IMR-90 (cell line): Measurements from ENCODE around the gene BBS1. TPM values are rescaled to one million over a fixed set of nuclear protein-coding genes. Genes with fewer than 3 reads are reported as not detected.
"Not testable (repeated sequence)": the region's sequence is repeated elsewhere in the genome, so short reads cannot be mapped to it uniquely, and the experiment has no call there.

Source experiments
- ATAC-seq: fragments of 200-7000 bp; cut with Tn5 transposase; 2 replicates; pipeline ENCODE4 v1.9.1; 2020; ENCODE audit warnings: low read depth, mild to moderate bottlenecking, moderate library complexity
- BruUV-seq: library from RNA; stranded (reverse); fragments of 400-500 nt; replicated peaks from 2 replicates; lab custom pipeline; 2021; lab: Mats Ljungman, UMichigan
- CTCF ChIA-PET: fragments of 300-600 bp; formaldehyde crosslinking; extraction: SDS; loops from one replicate; lab custom pipeline; 2021; ENCODE audit warnings: antibody characterized with exemption; lab: Yijun Ruan, JAX
- POLR2A ChIA-PET: fragments of 300-600 bp; sonication (Branson Sonifier 250); formaldehyde crosslinking; loops from one replicate; lab custom pipeline; 2022; ENCODE audit warnings: antibody characterized with exemption; ENCODE audit not compliant: unreplicated experiment; lab: Charles Lee
- DNase-seq: peaks from one replicate; pipeline ENCODE4 v3.0.0; 2013
- H2AFZ ChIP-seq: replicated peaks from 2 replicates; pipeline ENCODE3; 2013; ENCODE audit warnings: low read length, mild to moderate bottlenecking; ENCODE audit not compliant: poor library complexity
- H2AK5ac ChIP-seq: 2 replicates; pipeline ENCODE4 v1.6.1; 2013; ENCODE audit warnings: low read depth, low read length, inconsistent platforms
- H2AK9ac ChIP-seq: replicated peaks from 2 replicates; pipeline ENCODE3; 2013; ENCODE audit warnings: mild to moderate bottlenecking, low read depth, low read length, moderate library complexity; ENCODE audit not compliant: poor library complexity
- H2BK120ac ChIP-seq: 2 replicates; pipeline ENCODE4 v1.6.1; 2013; ENCODE audit warnings: low read depth, low read length, inconsistent platforms
- H2BK15ac ChIP-seq: 3 replicates; pipeline ENCODE4 v1.6.1; 2013; ENCODE audit warnings: low read depth, low read length, inconsistent platforms
- H2BK20ac ChIP-seq: 2 replicates; pipeline ENCODE4 v1.6.1; 2013; ENCODE audit warnings: low read depth, mild to moderate bottlenecking, inconsistent platforms, low read length, moderate library complexity
- H2BK5ac ChIP-seq: 2 replicates; pipeline ENCODE4 v1.6.1; 2013; ENCODE audit warnings: mild to moderate bottlenecking, low read depth, low read length, inconsistent platforms; ENCODE audit not compliant: poor library complexity, severe bottlenecking
- H3K14ac ChIP-seq: replicated peaks from 2 replicates; pipeline ENCODE4 v1.6.1; 2013; ENCODE audit warnings: low read depth, low read length, inconsistent platforms
- H3K18ac ChIP-seq: 2 replicates; pipeline ENCODE4 v1.6.1; 2013; ENCODE audit warnings: low read depth, low read length, control low read depth
- H3K23ac ChIP-seq: 2 replicates; pipeline ENCODE4 v1.6.1; 2013; ENCODE audit warnings: low read depth, low read length, inconsistent platforms
- H3K27ac ChIP-seq: 2 replicates; pipeline ENCODE4 v1.5.1; 2013; ENCODE audit warnings: mild to moderate bottlenecking, control low read depth, low read length; ENCODE audit not compliant: insufficient read depth
- H3K27me3 ChIP-seq: 2 replicates; pipeline ENCODE4 v1.6.1; 2013; ENCODE audit warnings: low read length; ENCODE audit not compliant: control insufficient read depth, insufficient read depth
- H3K36me3 ChIP-seq: 2 replicates; pipeline ENCODE4 v1.6.1; 2013; ENCODE audit warnings: low read length, mixed read lengths; ENCODE audit not compliant: control insufficient read depth, insufficient read depth
- H3K4ac ChIP-seq: 2 replicates; pipeline ENCODE4 v1.6.1; 2013; ENCODE audit warnings: low read depth, low read length, inconsistent platforms
- H3K4me1 ChIP-seq: 2 replicates; pipeline ENCODE4 v1.6.1; 2013; ENCODE audit warnings: low read length, mixed read lengths; ENCODE audit not compliant: control insufficient read depth, insufficient read depth
- H3K4me2 ChIP-seq: 2 replicates; pipeline ENCODE4 v1.6.1; 2013; ENCODE audit warnings: low read depth, mild to moderate bottlenecking, control low read depth, low read length, moderate library complexity
- H3K4me3 ChIP-seq: 2 replicates; pipeline ENCODE4 v1.5.1; 2013; ENCODE audit warnings: low read depth, mild to moderate bottlenecking, control low read depth, low read length, moderate library complexity; ENCODE audit not compliant: insufficient read depth
- H3K56ac ChIP-seq: 2 replicates; pipeline ENCODE4 v1.6.1; 2013; ENCODE audit warnings: low read length, inconsistent platforms; ENCODE audit not compliant: insufficient read depth; ENCODE audit errors: extremely low read depth
- H3K79me1 ChIP-seq, 2 experiments: 2 replicates each; pipeline ENCODE4 v1.6.1; 2013; ENCODE audit warnings: low read length in 2 of 2, inconsistent platforms in 1 of 2, low read depth in 1 of 2
- H3K9ac ChIP-seq: 2 replicates; pipeline ENCODE4 v1.6.1; 2013; ENCODE audit warnings: low read depth, low read length, control low read depth
- H3K9me1 ChIP-seq: 2 replicates; pipeline ENCODE4 v1.6.1; 2013; ENCODE audit warnings: low read length, inconsistent platforms; ENCODE audit not compliant: insufficient read depth
- H3K9me3 ChIP-seq: 2 replicates; pipeline ENCODE4 v1.6.1; 2013; ENCODE audit warnings: low read length; ENCODE audit not compliant: control insufficient read depth, insufficient read depth
- H4K20me1 ChIP-seq: 2 replicates; pipeline ENCODE4 v1.6.1; 2013; ENCODE audit warnings: low read length, inconsistent platforms; ENCODE audit not compliant: insufficient read depth
- H4K5ac ChIP-seq: 2 replicates; pipeline ENCODE4 v1.6.1; 2013; ENCODE audit warnings: mild to moderate bottlenecking, low read depth, low read length, control low read depth
- H4K8ac ChIP-seq, 2 experiments: 2 replicates each; pipeline ENCODE4 v1.6.1; 2013; ENCODE audit warnings: low read depth in 2 of 2, low read length in 2 of 2, control low read depth in 1 of 2, inconsistent platforms in 1 of 2
- H4K91ac ChIP-seq: 2 replicates; pipeline ENCODE4 v1.6.1; 2013; ENCODE audit warnings: low read depth, low read length, inconsistent platforms; ENCODE audit not compliant: insufficient read depth
- BHLHE40 ChIP-seq: fragments of 150-350 bp; IDR thresholded peaks from 2 replicates; pipeline ENCODE4 v1.6.1; 2016; ENCODE audit warnings: mild to moderate bottlenecking, low read depth, low read length
- WGBS, 2 experiments: methylation state at CpG; one replicate each; pipeline versions ENCODE4 v1.1.5 to v1.1.7; 2013; ENCODE audit warnings: missing lambda C conversion rate in 2 of 2; ENCODE audit not compliant: insufficient read length in 1 of 2; ENCODE audit errors: extremely low coverage in 2 of 2; 5-methylcytosine and 5-hydroxymethylcytosine counted together
- dilution Hi-C: fragments of 300-500 bp; cut with HindIII; formaldehyde crosslinking; loops from one replicate; pipeline ENCODE4 v1.14.3; 2018; ENCODE audit warnings: low sequenced_read_pairs; ENCODE audit not compliant: unreplicated experiment
- in situ Hi-C: fragments of 300-500 bp; cut with MboI; formaldehyde crosslinking; loops from 3 replicates; pipeline ENCODE4 v1.14.3; 2019; ENCODE audit warnings: low sequenced_read_pairs, inconsistent platforms, mixed read lengths
- intact Hi-C: fragments of 100-400 bp; cut with micrococcal nuclease; formaldehyde crosslinking; loops from 2 replicates; pipeline ENCODE4 v1.10.0; 2022
- polyA plus RNA-seq, 3 experiments: library from polyadenylated mRNA; depleted of rRNA; stranded (reverse); fragments of >200 nt; gene quantifications; 2 replicates each; pipeline ENCODE4 v1.2.3, GENCODE V29; 2012; ENCODE audit warnings: low replicate concordance in 1 of 3
- total RNA-seq: library from RNA; depleted of rRNA; stranded (reverse); fragments of >200 nt; gene quantifications from 2 replicates; pipeline ENCODE4 v1.2.3, GENCODE V29; 2012

Gene BBS1
- total and polyA plus RNA-seq, 2 of the 4 experiments (the other 2 are of a cell fraction): 16.5 to 20.6 TPM

GRCh38 chr11:66462911-66463310 lies 47.5 kb upstream of the BBS1 start:
- H3K4me3 ChIP-seq: no peak overlapping the region
- H2AFZ ChIP-seq: no peak overlapping the region
- no peak overlapping the region for H2BK20ac ChIP-seq
- no peak overlapping the region for H4K5ac ChIP-seq
- intact Hi-C loops: no loop called here
- no peak overlapping the region for H3K9ac ChIP-seq
- H3K14ac ChIP-seq: no peak overlapping the region
- CTCF ChIA-PET: no interaction called here
- H2AK5ac ChIP-seq: no peak overlapping the region
- H4K20me1 ChIP-seq: no peaks in the 10 kb centered on the region
- H2AK9ac ChIP-seq: no peak overlapping the region
- H3K9me3 ChIP-seq: peaks cover 4% of the 10 kb centered on the region; the same call in 1 of the 2 replicates
- no peak overlapping the region for H2BK5ac ChIP-seq
- ATAC-seq (no peak), DNase-seq (no peak)
- no peak overlapping the region for H3K23ac ChIP-seq
- no peak overlapping the region for H3K4ac ChIP-seq
- H3K18ac ChIP-seq: no peak overlapping the region
- H2BK15ac ChIP-seq: no peak overlapping the region
- no peak overlapping the region for H3K4me2 ChIP-seq
- dilution Hi-C loops: no loop called here
- no peak for TF ChIP-seq BHLHE40
- H4K8ac ChIP-seq: no peak overlapping the region
- H3K27me3 ChIP-seq: peaks cover 2% of the 10 kb centered on the region; the same call in 1 of the 2 replicates
- H3K79me1 ChIP-seq: peaks cover 6 to 10% of the 10 kb centered on the region in 2 experiments
- peaks cover 5% of the 10 kb centered on the region for H3K9me1 ChIP-seq
- H4K91ac ChIP-seq: no peak overlapping the region
- H3K27ac ChIP-seq: no peak overlapping the region
- H2BK120ac ChIP-seq: no peak overlapping the region
- no peaks in the 10 kb centered on the region for H3K36me3 ChIP-seq
- H3K4me1 ChIP-seq: peaks cover 8% of the 10 kb centered on the region; the same call in 1 of the 2 replicates
- WGBS, 2 experiments: no CpG with 5 or more reads among the region's 3 CpGs
- POLR2A ChIA-PET: no interaction called here
- no TSS peak for BruUV-seq
- in situ Hi-C loops: no loop called here
- H3K56ac ChIP-seq: no peak overlapping the region

GRCh38 chr11:66464116-66464515 lies 46.3 kb upstream of the BBS1 start:
- CTCF ChIA-PET: not testable (repeated sequence)

More at GRCh38 chr11:66464116-66464515, 46.3 kb upstream of the BBS1 start:
- H4K8ac ChIP-seq, H3K18ac ChIP-seq, ATAC-seq, dilution Hi-C loops, H4K5ac ChIP-seq, H3K4me2 ChIP-seq, H2AK9ac ChIP-seq, H2AK5ac ChIP-seq, H3K23ac ChIP-seq, BruUV-seq, in situ Hi-C loops, H3K14ac ChIP-seq, H4K20me1 ChIP-seq, H3K27ac ChIP-seq, H2AFZ ChIP-seq, intact Hi-C loops, H3K9me3 ChIP-seq, H3K56ac ChIP-seq, H2BK120ac ChIP-seq, H3K27me3 ChIP-seq, H3K36me3 ChIP-seq, H3K4me1 ChIP-seq, H2BK15ac ChIP-seq, H3K9me1 ChIP-seq, H2BK20ac ChIP-seq, H3K4me3 ChIP-seq, POLR2A ChIA-PET, H2BK5ac ChIP-seq, H3K9ac ChIP-seq, H3K4ac ChIP-seq, DNase-seq, H4K91ac ChIP-seq: not testable (repeated sequence)
- peaks cover 16 to 20% of the 10 kb centered on the region in 2 experiments for H3K79me1 ChIP-seq
- WGBS, 2 experiments: no CpG with 5 or more reads among the region's 5 CpGs
